ENCODE results near the gene NEU2.
"Not testable (repeated sequence)": the region's sequence is repeated elsewhere in the genome, so short reads cannot be mapped to it uniquely, and the experiment has no call there.

NEU2 gene

DNA sequence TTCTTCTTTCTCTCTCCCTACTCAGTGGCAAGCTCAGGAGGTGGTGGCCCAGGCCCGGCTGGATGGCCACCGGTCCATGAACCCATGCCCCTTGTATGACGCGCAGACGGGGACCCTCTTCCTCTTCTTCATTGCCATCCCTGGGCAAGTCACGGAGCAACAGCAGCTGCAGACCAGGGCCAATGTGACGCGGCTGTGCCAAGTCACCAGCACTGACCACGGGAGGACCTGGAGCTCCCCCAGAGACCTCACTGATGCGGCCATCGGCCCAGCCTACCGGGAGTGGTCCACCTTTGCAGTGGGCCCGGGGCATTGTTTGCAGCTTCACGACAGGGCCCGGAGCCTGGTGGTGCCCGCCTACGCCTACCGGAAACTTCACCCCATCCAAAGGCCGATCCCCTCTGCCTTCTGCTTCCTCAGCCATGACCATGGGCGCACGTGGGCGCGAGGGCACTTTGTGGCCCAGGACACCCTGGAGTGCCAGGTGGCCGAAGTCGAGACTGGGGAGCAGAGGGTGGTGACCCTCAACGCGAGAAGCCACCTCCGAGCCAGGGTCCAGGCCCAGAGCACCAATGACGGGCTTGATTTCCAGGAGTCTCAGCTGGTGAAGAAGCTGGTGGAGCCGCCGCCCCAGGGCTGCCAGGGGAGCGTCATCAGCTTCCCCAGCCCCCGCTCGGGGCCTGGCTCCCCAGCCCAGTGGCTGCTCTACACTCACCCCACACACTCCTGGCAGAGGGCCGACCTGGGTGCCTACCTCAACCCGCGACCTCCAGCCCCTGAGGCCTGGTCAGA, 1.8 kb downstream of the NEU2 start:
- no peak for DNase-seq (ENCODE audit: low read depth, low spot score)

DNA sequence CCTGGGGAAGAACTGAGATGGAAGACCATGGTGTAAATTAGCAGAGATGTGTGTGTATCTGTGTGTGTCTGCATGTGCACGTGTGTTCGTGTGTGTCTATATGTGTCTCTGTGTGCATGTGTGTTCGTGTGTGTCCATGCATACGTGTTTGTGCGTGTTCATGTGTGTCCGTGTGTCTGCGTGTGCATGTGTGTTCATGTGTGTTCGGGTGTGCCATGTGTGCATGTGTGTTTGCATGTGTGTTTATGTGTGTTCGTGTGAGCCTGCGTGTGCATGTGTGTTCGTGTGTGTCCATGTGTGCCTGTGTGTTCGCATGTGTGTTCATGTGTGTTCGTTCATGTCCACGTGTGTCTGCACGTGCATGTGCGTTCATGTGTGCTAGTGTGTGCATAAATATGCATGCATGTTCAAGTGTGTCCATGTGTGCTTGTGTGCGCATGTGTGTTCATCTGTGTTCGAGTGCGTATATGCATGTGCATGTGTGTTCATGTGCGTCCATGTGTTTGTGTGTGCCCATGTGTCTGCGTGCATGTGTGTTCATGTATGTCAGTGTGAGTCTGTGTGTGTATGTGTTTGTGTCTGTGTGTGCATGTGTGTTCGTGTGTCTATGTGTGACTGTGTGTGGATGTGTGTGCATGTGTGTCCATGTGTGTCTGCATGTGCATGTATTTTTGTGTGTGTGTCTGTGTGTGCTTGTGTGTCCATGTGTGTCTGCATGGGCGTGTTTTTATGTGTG, 3.1 kb downstream of the NEU2 start:
- no peak for DNase-seq (ENCODE audit: low read depth, low spot score)

DNA sequence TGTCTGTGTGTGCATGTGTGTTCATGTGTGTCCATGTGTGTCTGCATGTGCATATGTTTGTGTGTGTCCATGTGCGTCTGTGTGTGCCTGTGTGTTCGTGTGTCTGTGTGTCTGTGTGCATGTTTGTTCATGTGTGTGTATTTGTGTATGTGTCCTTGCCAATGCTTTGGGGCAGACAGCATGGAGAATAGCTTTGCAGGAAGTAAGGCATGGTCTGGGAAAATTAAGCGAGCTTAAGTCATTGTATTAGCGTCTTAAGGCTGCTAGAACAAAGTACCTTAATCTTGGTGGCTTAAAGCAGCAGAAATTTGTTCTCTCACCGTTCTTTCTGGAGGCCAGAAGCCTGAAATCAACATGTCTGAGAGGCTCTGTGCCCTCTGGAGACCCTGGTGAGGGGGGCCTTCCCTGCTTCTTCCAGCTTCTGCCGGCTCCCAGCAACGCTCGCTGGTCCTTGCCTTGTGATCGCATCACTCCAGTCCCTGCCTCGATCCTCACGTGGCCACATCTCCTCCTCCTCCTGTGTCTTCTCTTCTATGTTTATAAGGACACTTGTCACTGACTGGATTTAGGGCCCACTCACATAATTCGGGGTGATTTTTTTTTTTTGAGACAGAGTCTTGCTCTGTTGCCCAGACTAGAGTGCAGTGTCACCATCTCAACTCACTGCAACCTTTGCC, 3.8 kb downstream of the NEU2 start:
- DNase-seq (ENCODE audit: low read depth, low spot score): no peak

DNA sequence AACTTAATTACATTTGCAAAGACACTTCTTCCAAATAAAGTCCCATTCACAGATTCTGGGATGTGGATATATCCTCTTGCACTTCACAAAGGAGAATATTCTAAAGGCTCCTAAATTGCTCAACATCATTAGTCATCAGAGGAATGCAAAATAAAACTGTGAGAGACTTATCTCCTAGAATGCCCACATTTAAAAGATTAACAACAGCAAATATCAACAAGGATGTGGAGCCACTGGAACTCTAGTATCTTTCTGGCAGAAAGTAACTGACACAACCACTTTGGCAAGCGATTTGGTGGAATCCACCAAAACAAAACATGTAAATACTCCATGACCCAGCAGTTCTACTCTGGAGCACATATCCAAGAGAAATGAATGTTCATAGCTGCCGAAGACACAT, 4.6 kb downstream of the NEU2 start:
- peak; percentile 18 for DNase-seq (ENCODE audit: low read depth, low spot score)

DNA sequence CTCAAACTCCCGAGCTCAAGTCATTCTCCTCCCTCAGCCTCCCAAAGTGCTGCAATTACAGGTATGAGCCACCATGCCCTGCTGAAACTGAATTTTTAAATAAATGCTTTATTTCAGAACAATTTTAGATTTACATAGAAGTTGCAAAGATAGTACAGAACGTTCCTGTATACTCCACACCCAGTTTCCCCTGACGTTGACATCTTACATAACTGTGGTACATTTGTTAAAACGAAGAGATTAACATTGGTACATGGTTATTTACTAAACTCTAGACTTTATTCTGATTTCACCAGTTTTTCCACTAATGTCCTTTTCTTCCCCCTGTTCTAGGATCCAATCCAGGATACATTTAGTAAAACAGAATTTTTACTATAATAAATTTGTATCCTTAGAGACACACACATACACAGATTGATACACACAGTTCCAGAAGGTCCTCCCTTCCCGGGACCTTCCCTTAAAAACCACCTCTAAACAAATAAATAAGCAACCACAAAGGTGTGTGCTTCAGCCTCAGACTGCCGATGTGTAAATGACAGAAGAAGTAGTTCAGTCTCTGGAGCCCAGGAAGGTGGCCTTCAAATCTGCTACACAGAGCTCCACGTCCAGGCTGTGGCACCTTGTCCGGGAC, 6.9 kb downstream of the NEU2 start:
- DNase-seq (ENCODE audit: low read depth, low spot score): peak; percentile 30

DNA sequence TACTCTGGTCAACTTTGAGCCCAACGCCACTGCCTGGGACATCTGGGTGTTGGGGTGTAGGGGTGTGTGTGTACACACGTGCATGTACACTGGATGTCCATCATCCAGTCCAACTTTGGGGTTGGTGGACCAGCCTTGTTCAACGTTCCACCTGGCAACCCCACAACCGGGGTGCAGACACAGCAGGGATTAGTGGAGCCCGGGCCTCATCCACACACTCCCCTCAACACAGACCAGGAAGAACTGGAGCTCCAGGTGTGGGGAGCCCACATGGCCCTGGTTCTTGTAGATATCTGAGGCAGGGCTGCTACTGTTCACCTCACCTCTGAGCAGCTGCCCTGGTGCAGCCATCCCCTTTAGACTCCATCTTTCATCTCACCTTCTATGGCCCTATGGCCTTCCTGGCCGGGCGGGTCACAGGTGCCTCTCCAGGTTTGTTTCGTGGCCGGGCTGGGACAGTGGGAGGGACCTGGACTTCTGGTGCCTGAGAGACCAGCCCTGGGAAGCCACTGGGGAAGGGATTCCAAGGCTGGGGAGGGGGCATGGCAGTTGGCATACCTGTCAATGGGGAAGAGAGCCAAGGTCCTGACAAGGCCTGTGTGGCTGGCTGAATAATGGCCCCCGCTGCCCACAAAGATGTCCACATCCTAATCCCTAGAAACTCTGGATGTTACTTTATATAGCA, 7.5 kb downstream of the NEU2 start:
- no peak for DNase-seq (ENCODE audit: low read depth, low spot score)

DNA sequence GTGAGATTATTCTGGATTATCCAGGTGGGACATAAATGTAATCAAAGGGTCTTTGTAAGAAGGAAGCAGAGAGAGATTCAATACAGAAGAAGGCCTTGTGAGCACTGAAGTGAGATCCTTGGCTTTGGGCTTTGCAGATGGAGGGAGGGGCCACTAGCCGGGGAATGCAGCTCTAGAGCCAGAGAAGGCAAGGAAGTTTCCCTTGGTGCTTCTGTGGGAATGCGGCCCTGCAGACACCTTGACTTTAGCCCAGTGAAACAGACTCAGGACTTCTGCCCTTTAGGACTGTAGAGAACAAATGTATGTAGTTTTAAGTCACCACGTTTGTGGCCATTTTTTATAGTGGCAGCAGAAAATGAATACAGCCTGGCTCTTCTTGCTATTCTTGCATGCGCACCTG, 8.1 kb downstream of the NEU2 start:
- no peak for DNase-seq (ENCODE audit: low read depth, low spot score)

DNA sequence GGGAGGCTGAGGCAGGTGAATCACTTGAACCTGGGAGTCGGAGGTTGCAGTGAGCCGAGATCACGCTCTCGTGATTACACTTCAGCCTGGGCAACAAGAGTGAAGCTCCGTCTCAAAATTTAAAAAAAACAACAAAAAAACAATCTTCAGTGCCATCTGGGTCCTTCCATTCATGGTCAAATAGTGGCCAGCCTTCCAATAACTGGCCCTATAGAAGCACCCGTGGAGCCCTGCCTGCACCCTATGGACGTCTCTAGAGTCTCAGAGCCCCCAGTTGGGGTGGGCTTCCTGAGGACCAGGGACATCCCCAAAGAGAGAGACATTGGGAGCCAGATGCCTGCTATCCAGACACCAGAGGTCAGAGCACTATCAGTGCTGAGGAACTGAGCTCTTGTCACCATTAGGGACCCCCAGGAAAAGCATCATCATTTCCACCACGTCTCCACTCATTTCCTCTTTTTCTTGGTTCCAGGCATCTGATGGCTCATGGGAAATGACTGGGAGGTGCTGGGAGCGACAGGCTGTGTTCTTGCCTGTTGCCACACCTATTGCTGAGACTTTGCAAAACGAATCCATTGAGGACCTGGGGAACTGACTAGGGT, 9.4 kb downstream of the NEU2 start:
- no peak for DNase-seq (ENCODE audit: low read depth, low spot score)

DNA sequence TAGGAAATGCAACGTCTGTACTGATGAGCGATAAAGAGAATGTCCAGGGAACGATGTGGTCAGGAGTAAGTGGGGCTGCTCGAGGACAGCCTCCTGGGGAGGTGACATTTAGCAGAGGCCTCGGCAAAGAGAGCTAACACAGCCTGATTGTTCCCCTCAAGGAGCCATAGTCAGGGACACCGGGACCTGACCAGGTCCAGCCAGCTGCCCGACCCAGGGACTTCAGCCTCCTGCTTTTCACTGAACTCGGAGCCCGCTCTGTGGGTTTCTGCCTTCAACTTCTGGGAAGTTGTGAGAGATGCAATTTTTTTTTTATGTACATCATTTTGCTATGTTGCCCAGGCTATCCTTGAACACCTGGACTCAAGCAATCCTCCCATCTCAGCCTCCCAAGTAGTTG, 10.1 kb downstream of the NEU2 start:
- DNase-seq (ENCODE audit: low read depth, low spot score): no peak

DNA sequence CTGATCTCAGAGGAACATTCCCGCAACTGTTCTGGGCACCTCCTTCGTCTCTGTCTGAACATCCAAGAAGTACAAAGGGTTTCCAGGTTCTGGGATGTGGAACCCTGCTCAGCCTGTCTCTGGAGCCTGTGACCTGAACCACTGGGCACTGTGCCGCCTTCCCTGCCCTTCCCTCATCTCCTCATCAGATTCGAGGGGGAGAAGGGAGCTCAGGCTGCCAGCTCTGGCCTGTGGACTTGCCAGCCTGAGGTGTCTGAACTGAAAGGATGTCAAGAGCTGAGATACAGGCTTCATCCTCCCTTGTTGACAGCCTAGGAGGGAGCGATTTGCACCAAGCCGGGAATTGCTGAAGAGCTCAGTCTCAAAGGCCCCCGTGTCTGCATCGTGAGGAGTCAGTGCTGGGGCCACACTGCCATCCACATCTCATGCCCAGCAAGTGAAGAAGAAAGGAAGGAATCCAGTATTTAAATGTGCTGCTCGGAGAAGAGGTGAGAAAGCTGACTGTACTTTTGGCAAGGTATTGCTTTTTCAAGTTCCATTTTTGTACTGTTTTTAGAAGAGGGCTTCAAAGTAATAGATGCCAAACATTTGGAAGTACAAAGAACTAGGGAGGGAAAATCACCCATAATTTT, 12.6 kb downstream of the NEU2 start:
- no peak for DNase-seq (ENCODE audit: low read depth, low spot score)

DNA sequence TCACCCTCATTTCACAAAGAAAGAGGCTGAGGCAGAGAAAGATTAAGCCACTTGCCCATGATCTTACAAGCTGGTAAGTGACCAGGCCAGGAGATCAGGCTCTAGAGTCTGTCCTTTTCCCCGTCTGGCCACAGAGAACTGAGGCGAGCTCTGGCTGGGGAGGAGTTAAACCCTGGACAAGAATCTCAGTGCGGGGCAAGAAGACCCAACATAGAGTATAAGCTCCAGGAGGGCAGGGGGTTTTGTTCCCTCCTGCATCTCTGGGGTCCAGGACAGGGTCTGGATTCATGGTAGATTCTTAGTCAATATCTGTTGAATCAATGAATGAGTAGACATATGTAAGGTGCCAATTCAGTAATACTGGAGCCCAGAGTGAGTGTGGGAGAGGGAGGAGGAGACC, 14.7 kb downstream of the NEU2 start:
- no peak for DNase-seq (ENCODE audit: low read depth, low spot score)

DNA sequence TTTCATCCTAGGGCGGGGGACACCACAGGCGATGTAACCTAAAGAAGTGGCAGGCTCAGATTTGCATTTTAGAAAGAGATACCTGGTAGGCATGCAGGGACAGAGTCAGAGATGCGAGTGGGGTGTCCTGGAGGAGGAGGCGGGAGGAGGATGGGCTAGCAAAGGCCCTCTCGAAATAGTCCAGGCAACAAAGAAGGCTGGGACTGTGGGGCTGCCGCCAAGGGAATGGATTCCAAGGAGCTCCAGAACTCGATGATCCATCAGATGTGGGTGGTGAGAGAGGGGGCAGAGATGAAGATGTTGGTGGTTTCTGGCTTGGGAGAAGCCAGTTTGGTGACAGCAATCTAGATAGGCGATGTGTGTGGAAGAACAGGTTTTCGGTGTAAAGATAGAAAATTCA, 15.2 kb downstream of the NEU2 start:
- DNase-seq (ENCODE audit: low read depth, low spot score): no peak

DNA sequence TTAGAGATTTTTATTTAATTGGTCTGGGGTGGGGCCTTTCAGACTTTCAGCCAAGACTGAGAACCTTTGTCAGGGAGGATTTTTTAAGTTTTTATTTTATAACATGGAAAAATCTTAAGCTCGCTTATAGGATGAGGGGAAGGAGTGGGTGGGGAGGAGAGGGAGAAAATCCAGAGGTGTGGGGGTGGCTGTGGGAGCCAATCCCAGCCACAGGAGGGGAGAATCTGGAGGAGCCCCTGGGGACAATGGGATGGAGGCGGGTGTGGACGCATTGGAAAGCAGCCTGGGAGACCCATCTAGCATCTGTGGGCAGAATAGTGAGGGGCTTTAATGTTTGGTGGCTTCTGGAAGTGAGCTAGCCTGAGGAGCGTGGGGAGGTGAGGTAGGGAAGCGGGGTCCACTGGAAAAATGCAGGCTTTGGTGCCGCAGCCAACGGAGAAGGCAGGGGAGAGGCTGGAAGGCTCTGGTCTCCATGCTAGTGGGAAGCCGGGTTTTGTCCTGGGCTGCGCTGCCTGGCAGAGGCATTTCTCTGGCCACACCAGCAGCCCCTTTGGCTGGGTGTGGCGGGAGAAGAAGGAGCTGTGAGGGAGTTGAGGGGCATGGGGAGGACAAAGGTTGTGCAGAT, 16.2 kb downstream of the NEU2 start:
- DNase-seq (ENCODE audit: low read depth, low spot score): no peak

DNA sequence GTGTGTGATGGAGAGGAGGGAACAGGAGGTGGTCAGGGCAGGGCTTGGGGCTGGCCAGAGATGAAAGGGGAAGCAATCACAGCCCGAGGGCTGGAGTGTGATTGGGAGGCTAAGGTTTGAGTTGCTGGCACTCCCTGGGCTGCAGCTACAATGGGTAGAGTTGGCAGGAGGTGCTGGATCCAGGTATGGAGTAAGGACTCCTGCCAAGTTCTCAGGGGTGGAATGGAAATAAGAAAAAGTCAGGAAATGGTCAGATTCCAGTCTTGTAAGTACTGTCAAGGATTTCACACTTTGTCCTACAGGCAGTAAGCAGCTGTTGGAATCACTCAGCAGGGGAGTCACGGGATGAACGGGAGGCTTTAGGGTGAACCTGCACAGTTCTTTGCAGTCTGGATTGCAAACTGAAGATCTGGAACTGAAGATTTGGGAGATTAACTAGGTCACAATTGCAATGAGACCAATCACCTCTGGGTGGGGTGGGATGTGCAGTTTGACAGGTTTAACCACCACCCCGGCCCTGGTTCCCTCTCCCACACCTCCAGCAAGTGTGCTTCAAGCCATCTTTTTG, 16.8 kb downstream of the NEU2 start:
- DNase-seq (ENCODE audit: low read depth, low spot score): no peak

DNA sequence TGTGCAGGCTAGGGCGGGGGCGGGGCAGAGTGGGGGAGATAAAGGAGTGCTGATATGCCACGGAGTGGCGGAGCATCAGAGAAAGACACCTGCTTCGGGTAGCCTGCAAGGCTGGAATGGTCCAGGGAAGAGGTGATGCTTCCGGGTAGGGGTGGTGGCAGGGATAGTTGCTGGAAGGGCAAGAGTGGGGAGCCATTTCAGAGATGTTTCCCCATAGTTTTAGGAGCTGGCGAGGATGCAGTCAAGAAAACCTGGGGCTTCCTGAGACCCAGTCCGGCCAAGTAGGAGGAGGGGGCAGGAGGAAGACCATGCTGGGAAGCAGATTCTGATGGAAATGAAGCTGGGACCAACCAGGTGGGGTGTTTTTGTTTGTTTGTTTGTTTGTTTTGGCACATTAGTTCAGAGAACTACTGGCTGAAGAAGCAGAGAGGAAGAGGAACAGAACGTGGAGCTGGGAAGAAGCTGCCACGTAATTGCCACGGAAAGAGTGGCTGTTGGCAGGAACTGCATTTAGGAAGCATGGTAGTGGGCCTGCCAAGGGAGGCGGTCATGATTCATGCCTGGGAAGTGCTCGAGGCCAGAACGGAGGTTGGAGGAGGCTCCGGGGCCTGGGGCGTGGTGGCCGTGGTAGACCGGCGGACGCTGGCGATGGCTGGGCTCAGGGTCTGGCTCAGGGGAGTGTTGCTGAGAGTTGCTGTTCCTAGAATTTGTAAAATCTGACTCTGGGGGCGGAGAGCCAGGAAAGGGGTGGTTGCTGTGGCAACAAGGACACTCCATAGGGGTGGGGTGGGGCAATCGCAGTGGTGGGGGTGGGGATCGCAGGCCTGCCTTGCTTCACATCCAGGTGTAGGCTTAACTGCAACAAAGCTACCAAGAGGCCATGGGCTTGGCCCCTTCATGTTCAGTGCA, 19.0 kb downstream of the NEU2 start:
- peak; percentile 56 for DNase-seq (ENCODE audit: low read depth, low spot score)

DNA sequence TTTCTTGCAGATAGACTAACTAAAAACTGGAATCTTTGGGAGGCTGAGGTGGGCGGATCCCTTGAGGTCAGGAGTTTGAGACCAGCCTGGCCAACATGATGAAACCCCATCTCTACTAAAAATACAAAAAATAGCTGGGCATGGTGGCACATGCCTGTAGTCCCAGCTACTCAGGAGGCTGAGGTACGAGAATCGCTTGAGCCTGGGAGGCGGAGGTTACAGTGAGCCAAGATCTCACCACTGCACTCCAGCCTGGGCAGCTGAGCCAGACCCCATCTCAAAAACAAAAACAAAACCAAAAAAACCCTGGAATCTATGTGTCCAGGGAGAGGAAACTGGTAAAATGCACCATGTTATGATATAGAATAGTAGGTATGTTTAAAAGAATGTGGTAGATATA, 20.0 kb downstream of the NEU2 start:
- DNase-seq (ENCODE audit: low read depth, low spot score): not testable (repeated sequence)

DNA sequence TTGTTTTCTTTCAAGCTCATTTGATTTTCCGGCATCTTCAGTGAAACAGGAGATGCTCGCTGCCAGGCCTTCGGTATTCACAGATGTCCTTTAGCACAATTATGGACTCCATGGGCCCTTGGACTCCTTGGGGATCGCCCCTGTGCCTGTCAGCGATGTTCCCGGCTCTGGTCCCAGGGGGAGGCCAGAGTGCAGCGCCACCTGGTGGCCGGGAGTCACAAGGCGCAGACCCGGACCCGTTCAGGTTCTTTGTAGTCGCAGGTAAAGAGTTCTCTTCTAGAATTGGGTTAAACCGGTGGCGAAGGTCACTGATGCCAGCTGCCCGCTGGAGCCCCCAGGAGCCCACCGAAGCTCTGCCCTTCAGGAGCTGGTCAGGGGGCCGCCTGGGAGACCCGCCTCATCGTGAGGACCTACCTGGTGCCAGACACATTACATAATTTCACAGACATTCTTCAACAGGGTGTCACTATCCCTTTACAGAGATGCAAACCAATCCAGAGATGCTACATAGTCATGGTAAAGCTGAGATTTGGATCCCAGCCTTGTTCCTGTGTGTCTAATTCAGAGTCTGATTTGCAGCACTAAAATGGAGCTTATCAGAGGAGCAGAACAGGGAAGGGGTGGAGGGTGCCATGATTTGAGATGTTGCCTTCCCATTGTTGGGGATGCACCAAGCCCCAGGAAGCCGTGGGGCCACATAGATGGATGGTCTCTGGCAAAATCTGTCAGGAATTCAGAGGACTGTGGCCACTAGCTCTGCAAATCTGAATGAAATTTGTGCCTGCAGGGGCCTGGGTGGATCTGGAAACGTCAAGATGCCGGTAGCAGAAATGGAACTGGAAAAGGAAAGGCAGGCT, 21.7 kb downstream of the NEU2 start:
- peak; percentile 66 for DNase-seq (ENCODE audit: low read depth, low spot score)

DNA sequence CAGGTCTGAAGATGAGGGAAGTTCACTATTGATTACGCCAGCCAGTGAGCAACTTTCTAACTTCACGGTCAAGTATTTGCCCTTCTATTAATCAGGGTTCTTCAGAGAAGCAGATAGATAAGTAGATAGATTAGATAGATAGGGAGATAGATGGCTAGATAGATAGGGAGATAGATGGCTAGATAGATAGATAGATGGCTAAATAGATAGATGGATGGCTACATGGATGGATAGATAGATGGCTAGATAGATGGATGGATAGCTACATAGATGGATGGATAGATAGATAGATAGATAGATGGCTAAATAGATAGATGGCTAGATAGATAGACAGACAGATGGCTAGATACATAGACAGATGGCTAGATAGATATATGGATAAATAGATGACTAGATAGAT, 22.9 kb downstream of the NEU2 start:
- DNase-seq (ENCODE audit: low read depth, low spot score): no peak

Data from astrocyte of the hippocampus (primary cell).